Measurements from ENCODE around the gene RNF112.
A peak's percentile ranks its signal among the peaks of the same experiment; 100 is the strongest.

RNF112 gene

DNA sequence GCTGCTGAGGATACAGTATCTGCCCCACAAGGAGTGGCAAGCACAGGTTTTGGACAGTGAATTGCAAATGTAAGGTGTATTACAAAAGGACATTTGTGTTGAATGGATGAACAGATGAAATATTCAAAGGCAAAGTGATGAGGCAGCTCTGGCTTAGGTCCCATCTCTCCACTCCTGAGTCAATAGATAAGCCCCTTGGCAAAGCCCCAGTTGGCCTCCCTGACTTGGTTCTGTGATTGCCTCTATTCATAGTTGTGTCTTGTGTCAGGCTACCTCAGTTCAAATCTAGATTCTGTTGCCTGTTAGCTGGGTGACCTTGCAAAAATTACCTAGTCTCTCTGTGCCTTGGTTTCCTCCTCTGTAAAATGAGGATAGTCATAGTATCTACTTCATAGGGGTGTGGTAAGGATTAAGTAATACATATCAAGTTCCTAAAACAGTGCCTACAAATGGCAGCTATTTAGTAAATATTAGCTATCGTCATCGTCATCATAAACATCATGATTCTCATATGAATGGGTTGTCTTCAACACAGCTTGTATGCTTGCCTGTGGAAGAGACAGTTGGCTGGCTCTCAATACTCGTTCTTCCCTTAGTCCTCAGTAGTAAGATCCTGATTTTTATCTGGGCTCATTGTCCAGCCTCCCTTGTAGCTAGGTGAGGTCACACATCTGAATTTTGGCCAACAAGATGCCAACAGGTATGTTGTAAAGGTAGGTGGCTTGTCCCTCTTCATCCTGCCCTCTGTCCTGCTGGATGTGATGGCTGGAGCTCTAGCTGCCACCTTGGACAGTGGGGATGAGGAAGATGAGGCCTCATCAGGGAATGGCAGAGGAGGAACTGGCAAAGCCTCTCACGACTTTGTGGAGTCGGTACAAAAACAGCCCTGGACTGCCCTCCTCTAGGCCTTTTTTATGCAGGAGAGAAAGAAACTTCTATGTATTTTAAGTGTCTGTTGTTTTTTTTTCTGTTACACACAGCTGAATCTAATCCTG is 21.9 kb upstream of the RNF112 start:
- DNase-seq, result peak; percentile 19

GRCh38 chr17:19390951-19391350 is 20.1 kb upstream of the RNF112 start:
- no peak for DNase-seq

GRCh38 chr17:19391432-19391831 is 19.6 kb upstream of the RNF112 start:
- no peak for DNase-seq

DNA sequence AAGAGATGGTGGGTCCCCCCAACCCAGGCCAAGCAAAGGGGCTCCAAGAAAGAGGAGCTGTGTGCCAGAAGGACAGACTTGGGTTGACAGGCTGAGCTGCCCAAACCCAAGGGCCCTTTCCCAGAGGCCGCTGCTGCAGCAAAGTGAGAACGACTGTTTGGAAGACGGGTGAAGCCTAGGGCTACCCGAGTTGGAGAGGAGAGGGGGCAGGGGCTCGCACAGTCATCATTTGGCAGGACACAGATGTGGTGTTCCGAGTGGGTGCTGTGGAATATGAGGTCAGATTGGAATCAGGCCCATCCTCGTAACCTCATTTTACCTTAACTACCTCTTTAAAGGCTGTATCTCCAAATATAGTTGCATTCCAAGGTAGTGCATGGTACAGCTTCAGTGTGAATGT is 18.7 kb upstream of the RNF112 start:
- no peak for DNase-seq

DNA sequence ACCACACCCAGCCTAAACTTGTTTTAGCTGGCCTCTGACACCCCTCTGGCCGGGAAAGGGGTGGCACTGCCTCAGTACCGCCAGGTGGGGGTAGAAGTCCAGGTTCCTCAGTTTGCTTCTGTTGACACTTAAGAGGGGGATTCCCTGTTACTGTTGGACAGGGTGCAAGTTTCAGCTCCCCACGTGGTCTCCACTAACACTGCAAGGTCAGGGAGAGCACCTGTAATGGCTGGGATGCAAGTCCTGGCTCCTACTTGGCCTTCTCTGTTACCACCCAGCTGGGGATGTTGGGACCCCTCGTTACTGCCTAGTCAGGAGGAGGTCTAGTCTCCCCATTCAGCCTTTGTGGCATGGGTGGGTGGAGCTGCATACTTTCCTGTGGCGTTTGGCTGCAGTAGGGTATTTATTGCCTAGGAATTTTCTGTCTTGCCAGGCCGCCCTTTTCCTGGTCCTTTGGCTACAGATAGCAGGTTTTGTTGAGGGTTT is 13.4 kb upstream of the RNF112 start:
- no peak for DNase-seq

DNA sequence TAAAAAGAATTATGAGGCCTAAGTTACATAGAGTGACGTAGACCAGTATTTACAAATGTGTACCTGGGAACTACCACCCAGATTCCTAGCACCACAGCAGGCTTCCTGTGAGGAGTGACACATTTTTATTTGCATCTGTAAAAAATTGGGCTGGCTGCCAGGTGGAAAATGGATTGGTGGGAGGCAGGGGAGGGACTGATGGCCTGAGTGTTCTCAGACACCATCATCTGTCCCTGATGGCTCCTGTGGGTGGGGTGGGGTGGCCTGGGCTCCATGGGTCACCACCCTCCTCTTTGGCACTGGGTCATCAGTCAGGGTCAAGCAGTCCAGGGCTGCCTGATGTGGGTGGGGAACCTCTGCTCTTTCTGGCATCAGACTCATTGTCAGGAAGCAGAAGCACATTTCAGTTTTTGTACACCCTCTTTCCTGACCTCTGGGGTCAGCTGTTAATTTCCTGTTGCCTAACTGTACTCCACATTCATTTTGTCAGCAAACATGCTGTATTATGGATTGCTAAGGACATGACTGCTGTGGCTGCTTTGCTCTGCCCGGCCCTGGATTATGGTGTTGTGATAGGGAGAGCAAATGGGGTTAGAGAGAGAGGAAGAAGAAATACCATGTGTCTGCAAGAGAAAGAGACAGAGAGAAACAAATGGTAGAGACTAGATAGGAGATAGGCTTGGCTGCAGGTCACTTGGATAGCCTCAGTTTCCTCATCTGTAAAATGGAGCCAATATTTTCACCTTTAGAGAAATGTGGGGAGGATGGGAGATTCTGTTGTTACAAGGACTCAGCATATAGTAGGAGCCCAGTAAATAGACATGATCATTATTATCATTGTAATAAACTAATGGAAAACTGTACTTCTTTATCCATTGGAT is 12.5 kb upstream of the RNF112 start:
- no peak for DNase-seq

DNA sequence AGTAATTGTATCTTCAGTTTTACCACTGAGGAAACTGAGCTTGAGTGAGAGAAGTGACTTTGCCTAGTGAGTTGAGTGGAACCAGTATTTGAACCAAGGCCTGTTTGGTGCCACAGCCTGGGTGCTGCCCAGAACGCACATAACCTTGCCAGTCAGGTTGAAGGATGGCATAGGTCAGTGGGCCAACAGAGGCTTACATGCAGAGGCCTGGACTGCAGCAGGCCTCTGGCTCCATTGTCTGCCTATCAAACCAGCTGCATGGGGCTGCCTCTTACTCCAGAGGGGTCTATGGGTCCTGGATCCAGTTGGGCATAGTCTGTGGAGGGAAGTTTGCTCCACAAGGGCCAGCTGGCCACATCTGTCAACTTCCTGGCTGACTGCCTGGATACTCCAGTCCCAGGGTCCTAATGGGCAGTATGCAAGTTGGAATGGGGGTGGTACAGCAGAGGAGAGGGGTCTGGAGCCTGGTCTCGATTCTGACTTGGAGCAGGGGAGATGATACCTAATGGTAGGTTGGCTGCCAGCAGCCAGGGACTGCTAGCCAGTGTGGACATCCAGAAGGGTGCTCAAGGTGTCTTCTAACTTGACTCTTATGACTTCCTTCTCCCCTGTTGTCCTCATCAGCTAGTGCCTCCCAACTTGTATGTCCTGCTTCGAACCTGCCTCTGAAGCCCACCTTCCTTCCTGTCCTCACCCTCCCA is 11.1 kb upstream of the RNF112 start:
- no peak for DNase-seq

DNA sequence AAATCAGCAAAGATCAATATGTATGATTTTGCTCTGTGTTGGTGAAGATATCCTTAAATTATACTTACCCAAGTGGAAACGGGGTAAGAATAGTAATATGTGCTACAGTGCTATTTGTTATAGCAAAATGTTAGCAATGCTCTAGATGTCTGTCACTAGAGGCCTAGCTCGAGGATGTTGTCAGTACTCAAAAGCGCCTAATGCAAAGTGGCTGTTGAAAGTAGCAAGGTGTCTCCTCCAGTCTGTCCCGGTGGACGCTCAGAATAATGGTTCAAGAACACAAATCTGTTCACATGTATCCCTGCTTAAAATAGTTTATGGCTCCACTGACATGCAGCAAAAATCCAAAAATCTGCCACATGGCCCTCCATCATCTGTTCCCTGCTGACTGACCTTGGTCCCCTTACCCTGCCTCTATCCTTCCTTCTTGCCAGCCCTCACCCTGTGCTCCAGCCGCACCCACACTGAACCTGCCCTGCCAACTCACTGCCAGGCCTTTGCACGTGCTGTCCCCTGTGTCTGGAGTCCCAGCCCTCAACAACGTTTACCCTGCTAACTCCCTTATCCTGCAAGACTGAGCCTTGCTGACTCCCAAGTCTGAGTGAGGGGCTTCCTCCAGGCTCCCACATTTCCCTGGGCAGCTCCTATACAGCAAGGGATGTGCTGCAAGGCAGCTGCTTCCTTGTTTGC is 9.6 kb upstream of the RNF112 start:
- no peak for DNase-seq

GRCh38 chr17:19402171-19402570 is 8.9 kb upstream of the RNF112 start:
- no peak for DNase-seq

GRCh38 chr17:19403021-19403420 is 8.0 kb upstream of the RNF112 start:
- DNase-seq, result no peak

DNA sequence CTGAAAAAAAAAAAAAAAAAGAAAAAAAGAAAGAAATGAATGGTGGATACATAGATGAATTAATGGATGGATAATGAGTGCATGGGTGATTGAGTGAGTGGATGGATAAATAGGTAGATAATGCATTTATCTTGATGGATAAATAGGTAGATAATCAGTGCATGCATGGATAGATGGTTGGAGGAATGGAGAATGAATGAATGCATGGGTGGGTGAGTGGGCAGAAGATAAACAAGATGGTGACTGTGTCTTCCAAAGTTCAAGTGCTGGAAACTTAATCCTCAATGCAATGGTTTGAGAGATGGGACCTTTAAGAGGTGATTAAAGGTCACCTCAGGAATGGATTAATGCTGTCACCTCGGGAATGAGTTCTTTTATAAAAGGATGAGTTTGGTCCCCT is 6.8 kb upstream of the RNF112 start:
- no peak for DNase-seq

GRCh38 chr17:19405114-19405513 is 5.9 kb upstream of the RNF112 start:
- no peak for DNase-seq

DNA sequence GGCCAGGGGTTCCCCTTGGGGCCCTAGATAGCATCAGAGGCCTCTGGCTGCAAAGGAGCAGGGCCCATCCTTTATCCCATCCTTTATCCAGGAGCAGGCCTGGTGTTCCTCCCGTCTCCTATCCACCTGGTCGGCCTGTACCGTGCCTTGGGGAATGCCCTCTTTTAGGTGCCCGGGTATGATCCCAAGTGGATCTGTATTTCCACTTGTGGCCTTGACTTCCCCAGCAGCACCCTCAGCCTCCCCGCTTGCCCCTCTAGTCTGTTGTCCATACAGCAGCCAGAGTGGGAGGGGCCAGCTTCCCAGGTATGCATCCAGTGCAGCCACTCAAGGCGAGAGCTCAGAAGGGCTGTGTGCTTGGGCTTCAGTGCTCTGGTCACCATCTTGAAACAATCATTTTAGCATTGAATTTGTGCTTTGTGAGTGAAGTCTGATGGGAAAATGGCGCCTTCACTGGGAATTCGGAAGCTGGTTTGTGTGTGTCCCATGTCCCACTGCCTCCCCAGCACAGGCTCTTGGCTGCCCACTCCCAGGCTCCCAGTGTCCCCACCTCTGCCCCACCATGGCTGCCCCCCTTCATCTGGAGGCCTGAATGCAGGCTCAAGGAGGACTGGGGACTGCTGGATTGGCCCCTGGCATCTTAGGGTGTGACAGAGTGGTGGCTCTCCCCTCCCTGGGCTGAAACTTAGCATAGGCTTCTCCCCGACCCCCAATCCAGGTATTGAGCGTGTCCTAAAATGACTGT is 3.3 kb upstream of the RNF112 start:
- no peak for DNase-seq

DNA sequence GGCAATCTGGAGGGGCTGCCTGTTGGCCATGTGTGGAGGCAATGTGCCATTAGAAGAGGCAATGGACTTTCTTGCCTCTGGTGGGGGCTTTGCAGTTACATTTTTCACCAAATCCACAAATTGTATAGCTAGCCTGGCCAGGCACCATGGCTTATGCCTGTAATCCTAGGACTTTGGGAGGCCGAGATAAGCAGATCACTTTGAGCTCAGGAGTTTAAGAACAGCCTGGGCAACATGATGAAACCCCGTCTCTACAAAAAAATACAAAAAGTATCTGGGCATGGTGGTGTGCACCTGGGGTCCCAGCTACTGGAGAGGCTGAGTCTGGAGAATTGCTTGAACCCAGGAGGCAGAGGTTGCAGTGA is 2.7 kb upstream of the RNF112 start:
- no peak for DNase-seq

DNA sequence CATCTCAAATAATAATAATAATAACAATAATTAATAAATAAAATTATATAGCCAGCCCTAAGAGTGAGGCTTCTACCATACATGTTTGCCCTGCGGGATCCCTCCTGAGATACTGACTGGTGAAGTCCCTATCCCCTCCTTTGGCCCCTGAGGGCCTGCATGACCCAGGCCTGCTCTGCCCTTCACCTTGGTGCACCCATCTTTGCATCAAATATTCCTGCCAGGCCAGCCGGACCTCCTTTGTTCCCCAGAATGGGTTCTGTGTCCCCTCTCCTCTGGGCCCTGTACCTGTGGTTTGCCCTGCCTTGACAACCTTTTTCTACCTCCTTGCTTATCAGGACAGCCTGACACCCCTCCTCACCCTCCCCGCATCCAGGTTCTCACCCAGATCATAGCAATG is 2.0 kb upstream of the RNF112 start:
- DNase-seq, result no peak

- peak; percentile 73 for DNase-seq
Measured at GRCh38 chr17:19409509-19409908, 1.5 kb upstream of the RNF112 start.

DNA sequence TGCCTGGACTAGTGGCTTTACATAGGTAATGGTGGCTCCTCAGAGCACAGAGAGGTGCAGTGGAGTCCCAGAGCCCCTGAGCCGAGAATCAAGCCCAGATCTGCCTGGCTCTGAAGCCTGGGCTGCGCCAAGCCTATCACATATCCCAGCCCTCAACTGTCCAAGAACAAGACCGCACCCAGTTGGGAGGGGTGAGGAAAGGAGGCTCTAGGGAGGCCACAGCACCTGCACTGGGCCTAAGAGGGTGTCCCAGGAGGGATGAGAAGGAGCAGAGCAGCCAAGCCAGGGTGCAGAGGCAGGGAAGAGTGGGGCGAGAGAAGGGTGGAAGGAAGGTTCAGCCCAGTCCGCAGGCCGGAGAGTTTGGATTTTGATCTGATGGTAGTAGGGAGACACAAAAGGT is 941 bp upstream of the RNF112 start:
- no peak for DNase-seq

- no peak for DNase-seq
Measured at GRCh38 chr17:19411631-19412030, 599 bp downstream of the RNF112 start.

DNA sequence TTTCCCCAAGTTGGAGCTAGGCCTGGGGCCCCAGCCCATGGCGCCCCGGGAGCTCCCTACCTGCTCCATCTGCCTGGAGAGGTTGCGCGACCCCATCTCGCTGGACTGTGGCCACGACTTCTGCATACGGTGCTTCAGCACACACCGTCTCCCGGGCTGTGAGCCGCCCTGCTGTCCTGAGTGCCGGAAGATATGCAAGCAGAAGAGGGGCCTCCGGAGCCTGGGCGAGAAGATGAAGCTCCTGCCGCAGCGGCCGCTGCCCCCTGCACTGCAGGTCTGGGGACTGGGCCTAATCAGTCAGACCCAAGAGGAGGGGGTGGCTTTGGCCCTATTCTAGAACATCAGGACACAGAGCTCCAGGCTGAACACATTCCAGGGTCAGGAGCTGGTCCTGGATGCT is 1.5 kb downstream of the RNF112 start:
- DNase-seq, result no peak

DNA sequence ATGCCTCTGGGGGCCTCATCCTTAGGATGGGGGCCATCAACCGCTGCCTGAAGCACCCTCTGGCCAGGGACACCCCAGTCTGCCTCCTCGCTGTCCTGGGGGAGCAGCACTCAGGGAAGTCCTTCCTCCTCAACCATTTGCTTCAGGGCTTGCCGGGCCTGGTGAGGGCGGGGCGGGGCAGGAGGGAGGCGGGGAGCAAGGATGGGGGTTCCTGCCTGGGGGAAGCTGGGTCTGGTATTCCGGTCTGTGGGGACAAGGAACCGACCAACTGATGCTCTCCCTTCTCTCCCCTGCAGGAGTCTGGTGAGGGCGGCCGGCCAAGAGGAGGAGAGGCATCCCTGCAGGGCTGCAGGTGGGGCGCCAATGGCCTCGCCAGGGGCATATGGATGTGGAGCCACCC is 2.0 kb downstream of the RNF112 start:
- DNase-seq, result no peak

DNA sequence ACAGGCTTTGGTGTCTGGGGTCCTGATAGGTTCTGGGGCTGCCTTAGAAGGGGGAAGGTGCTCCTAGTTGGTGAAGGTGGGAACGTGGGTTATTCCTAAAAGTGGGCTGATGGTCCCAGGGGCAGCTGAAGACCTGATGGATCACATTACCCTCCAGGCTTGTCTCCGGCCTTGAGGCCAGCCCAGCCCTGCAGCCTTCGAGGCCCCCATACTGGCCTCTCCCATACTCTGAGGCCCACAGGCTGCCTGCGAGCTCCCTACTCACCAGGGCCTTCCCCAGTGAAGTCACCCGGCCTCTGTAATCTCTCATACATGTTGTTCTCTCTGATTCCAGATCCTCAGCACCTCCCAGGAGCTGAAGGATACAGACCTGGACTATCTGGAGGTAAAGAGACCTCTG is 2.7 kb downstream of the RNF112 start:
- no peak for DNase-seq
